ENCODE measurements around the gene EIF3C. TPM values are rescaled to one million over a fixed set of nuclear protein-coding genes. Genes with fewer than 3 reads are reported as not detected.
"Not testable (repeated sequence)": the region's sequence is repeated elsewhere in the genome, so short reads cannot be mapped to it uniquely, and the experiment has no call there.

Gene EIF3C
- total RNA-seq, 1 donor from 2014 or later, result 177 TPM

- not testable (repeated sequence) for DNase-seq (ENCODE audit: low read depth)
Observed at GRCh38 chr16:28750469-28751067, 39.3 kb downstream of the EIF3C start.

- not testable (repeated sequence) for DNase-seq (ENCODE audit: low read depth)
Observed at GRCh38 chr16:28751487-28751886, 40.2 kb downstream of the EIF3C start, which contains the start of gene NPIPB9. Gene NPIPB9, plus strand, starts transcription at chr16:28751787.

- DNase-seq (ENCODE audit: low read depth), result not testable (repeated sequence)
Observed at GRCh38 chr16:28781697-28782096, 70.4 kb downstream of the EIF3C start.

GRCh38 chr16:28782357-28782756 lies 71.1 kb downstream of the EIF3C start:
- not testable (repeated sequence) for DNase-seq (ENCODE audit: low read depth)

Other genes with a start within 250 kb of the EIF3C start
- gene NPIPB7, start 239.1 kb upstream of the EIF3C start, total RNA-seq, result not detected in 2 replicates
- gene CLN3, start 219.4 kb upstream of the EIF3C start, total RNA-seq, result 21.5 and 27.3 TPM in 2 replicates
- gene APOBR, start 216.8 kb upstream of the EIF3C start, total RNA-seq, result 0.05 TPM in 1 of 2 replicates, not detected in the other
- not detected in 2 replicates for gene IL27, start 204.6 kb upstream of the EIF3C start, total RNA-seq
- gene NUPR1, start 172.5 kb upstream of the EIF3C start, total RNA-seq, result 1.4 and 3.0 TPM in 2 replicates
- 6.1 and 11.8 TPM in 2 replicates for gene SGF29, start 157.5 kb upstream of the EIF3C start, total RNA-seq
- 0.45 TPM in 1 of 2 replicates, not detected in the other for gene SULT1A2, start 114.4 kb upstream of the EIF3C start, total RNA-seq
- gene SULT1A1, start 101.4 kb upstream of the EIF3C start, total RNA-seq, result 6.8 and 7.1 TPM in 2 replicates
- gene NPIPB8, start 73.4 kb upstream of the EIF3C start, total RNA-seq, result 0.05 TPM in 1 of 2 replicates, not detected in the other
- 4.5 TPM in 1 of 2 replicates, not detected in the other for gene NPIPB9, start 40.3 kb downstream of the EIF3C start, total RNA-seq
- gene ATXN2L, start 111.5 kb downstream of the EIF3C start, total RNA-seq, result 26.6 and 92.6 TPM in 2 replicates
- 129 and 130 TPM in 2 replicates for gene TUFM, start 134.9 kb downstream of the EIF3C start, total RNA-seq
- 10.8 and 21.4 TPM in 2 replicates for gene SH2B1, start 152.4 kb downstream of the EIF3C start, total RNA-seq
- gene ATP2A1, start 167.0 kb downstream of the EIF3C start, total RNA-seq, result 0.10 TPM in 1 of 2 replicates, not detected in the other
- gene RABEP2, start 213.8 kb downstream of the EIF3C start, total RNA-seq, result 33.5 and 52.1 TPM in 2 replicates
- not detected in 2 replicates for gene CD19, start 220.5 kb downstream of the EIF3C start, total RNA-seq
- 18.1 and 23.8 TPM in 2 replicates for gene NFATC2IP, start 239.5 kb downstream of the EIF3C start, total RNA-seq